ENCODE results near the gene PPM1H.

PPM1H gene

GRCh38 chr12:62603061-62603810 lies 331.7 kb downstream of the PPM1H start:
- peak; percentile 95 for DNase-seq (ENCODE audit: low spot score)

- peak; percentile 89 for DNase-seq (ENCODE audit: low spot score)
Observed at GRCh38 chr12:62602255-62603060, 332.5 kb downstream of the PPM1H start.

- DNase-seq (ENCODE audit: low spot score), result no peak
Observed at GRCh38 chr12:62601765-62602164, 333.2 kb downstream of the PPM1H start.

GRCh38 chr12:62599854-62600437 lies 335.0 kb downstream of the PPM1H start:
- DNase-seq (ENCODE audit: low spot score), result no peak

GRCh38 chr12:62598846-62599245 lies 336.1 kb downstream of the PPM1H start:
- DNase-seq (ENCODE audit: low spot score), result no peak

GRCh38 chr12:62597253-62597652 lies 337.7 kb downstream of the PPM1H start:
- no peak for DNase-seq (ENCODE audit: low spot score)

All from Ammon's horn (tissue), 1 donor.